ENCODE results near the gene PSME2.

Gene PSME2

GRCh38 chr14:24185026-24185425 is 38.6 kb upstream of the PSME2 start:
- TF ChIP-seq CTCF (conservative IDR thresholded peaks at IDR 0.05; ENCODE audit: low read depth, low read length), result no peak
- no peak for DNase-seq (ENCODE audit: low read depth)
- no peak overlapping the region for H3K4me3 ChIP-seq (ENCODE audit: low read length)

- no peak for DNase-seq (ENCODE audit: low read depth)
- TF ChIP-seq CTCF (conservative IDR thresholded peaks at IDR 0.05; ENCODE audit: low read depth, low read length), result no peak
- H3K4me3 ChIP-seq (ENCODE audit: low read length), result no peak overlapping the region
These were observed 37.9 kb upstream of the PSME2 start for GRCh38 chr14:24184104-24184970.

GRCh38 chr14:24183014-24183481 is 36.6 kb upstream of the PSME2 start:
- no peak overlapping the region for H3K4me3 ChIP-seq (ENCODE audit: low read length)
- DNase-seq (ENCODE audit: low read depth), result no peak
- no peak for TF ChIP-seq CTCF (conservative IDR thresholded peaks at IDR 0.05; ENCODE audit: low read depth, low read length)

GRCh38 chr14:24182110-24182882 is 35.9 kb upstream of the PSME2 start:
- TF ChIP-seq CTCF (conservative IDR thresholded peaks at IDR 0.05; ENCODE audit: low read depth, low read length), result no peak
- no peak for DNase-seq (ENCODE audit: low read depth)
- H3K4me3 ChIP-seq (ENCODE audit: low read length), result no peak overlapping the region

- no peak for TF ChIP-seq CTCF (conservative IDR thresholded peaks at IDR 0.05; ENCODE audit: low read depth, low read length)
- H3K4me3 ChIP-seq (ENCODE audit: low read length), result no peak overlapping the region
- no peak for DNase-seq (ENCODE audit: low read depth)
These were observed 35.1 kb upstream of the PSME2 start for GRCh38 chr14:24181371-24182077.

GRCh38 chr14:24179961-24180796 is 33.8 kb upstream of the PSME2 start:
- no peak for DNase-seq (ENCODE audit: low read depth)
- H3K4me3 ChIP-seq (ENCODE audit: low read length), result no peak overlapping the region
- TF ChIP-seq CTCF (conservative IDR thresholded peaks at IDR 0.05; ENCODE audit: low read depth, low read length), result no peak
